Medulla oblongata (tissue), 1 donor: ENCODE results near the gene FGF14.

Experiments used
- DNase-seq: peaks from one replicate; pipeline ENCODE4 v3.0.0-alpha.2; 2015; ENCODE audit errors: extremely low spot score

Gene FGF14

DNA sequence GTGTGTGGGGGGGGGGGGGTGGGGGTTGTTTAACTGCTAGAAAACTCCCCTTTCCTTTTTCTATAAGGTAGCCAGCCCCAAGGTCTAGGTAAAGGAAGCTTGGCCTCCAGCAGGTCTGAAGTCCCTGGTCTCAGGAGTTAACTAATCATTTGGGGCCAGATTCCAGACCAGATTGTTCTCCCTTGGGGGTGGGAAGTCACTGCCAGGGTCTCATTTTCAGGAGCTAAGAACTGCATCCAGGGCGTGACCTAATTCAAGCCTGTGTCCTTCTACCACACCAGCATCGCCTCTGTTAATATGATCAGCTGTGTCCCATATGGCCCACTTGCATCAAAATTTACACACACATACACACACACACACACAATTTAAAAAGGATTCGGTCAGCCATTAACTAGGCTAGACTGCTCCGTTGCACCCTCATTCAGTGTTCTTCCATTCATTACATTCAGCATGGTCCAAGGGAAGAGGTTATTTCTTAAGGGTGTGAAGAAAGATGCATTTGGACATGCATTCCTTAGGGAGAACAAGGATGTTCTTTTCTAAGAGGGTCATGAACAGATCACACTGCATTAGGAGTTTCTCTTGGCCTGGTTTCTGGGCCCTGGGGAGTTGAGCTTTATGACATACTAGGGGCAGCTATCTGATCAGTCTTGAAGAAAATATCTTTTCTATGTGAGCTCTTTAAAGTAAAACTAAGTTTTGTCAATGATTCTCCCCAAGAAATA, 91.0 kb downstream of the FGF14 start:
- DNase-seq: no peak

DNA sequence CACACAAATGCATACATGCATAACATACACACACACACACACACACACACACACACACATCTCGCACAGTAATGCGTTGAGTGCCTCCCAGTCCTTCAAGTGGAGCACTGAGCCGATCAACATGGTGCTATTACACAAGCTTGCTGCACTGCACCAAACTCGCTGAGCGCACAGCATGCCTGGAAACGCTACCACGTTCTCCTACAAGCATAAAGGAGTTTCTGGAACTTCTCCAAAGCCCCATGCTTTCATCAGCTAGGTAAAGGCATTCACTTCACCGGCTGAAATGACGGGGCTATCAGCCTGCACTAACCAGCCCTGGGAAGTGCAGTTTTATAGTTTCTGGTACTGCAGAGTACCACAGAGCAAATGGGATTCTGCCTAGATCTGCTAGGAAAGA, 92.7 kb downstream of the FGF14 start:
- no peak for DNase-seq

DNA sequence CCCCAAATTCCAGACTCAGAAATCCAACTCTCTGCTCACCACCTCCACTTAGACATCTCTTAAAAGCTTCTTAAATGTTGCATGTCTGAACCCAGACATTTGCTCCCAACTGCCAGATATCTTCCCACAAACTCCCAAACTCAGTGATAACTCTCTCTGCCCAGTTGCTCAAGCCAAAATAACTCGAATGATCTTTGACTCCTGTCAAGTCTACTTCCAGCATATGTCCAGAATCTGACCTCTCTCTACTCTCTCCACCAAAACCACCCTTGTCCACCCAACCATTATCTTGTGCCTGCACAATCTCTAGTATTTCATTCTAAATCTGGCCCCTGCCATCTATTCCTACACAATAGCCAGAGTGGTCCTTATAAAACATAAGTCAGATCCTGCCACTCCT, 99.3 kb downstream of the FGF14 start:
- no peak for DNase-seq

DNA sequence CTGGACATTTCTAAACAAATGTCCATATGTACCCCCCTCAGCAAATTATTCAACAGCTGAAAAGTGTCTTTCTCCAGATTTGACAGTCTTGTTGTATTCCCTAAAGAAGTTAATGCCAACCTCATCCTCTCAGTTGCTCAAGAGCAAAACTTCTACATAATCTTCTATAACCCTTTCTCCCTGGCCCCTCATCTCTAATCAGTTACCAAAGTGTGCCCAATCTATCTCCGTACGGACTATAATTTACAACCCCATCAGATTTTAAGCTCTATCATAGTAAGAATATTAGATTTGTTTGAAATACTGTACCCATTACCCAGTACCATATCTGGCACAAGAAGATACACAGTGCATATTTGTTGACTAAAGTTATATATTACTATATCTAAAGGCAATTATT, 101.5 kb downstream of the FGF14 start:
- DNase-seq: no peak

DNA sequence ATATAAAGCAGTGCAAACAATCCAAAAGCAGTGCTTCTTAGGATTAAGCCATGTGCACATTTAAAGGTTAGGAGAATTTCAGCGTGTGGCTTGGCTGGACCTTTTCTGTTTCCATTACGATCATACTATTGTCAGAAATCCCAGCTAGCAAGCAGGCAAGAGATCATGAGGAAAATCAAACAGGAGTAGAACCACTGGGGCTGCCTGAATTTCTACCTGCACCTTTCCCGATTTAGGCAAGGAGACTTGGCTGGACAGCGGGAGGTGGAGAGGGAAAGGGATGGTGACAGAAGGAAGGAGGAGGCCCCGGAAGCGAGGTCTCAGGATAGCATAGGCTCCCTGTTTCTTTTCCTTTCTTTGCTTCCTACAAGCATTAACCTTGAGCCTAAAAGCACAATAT, 102.5 kb downstream of the FGF14 start:
- DNase-seq: no peak

DNA sequence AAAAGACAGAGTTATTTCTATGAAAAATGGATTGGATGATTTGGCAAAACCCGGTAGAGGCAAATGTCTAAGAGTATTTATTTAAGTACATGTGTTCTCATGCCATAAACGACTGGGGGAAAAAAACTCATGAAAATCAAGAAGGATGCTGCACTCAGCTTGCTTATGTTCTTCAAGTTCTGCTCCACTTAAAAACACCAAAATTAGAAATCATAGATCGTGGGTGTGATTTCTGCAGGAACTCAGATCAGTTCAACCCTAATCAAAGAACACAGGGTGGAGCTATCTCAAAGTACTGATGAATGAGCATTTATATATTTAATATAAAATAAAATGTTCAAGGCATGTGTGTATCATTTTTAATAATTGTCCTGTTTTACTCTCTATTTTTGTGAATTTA, 103.8 kb downstream of the FGF14 start:
- no peak for DNase-seq

DNA sequence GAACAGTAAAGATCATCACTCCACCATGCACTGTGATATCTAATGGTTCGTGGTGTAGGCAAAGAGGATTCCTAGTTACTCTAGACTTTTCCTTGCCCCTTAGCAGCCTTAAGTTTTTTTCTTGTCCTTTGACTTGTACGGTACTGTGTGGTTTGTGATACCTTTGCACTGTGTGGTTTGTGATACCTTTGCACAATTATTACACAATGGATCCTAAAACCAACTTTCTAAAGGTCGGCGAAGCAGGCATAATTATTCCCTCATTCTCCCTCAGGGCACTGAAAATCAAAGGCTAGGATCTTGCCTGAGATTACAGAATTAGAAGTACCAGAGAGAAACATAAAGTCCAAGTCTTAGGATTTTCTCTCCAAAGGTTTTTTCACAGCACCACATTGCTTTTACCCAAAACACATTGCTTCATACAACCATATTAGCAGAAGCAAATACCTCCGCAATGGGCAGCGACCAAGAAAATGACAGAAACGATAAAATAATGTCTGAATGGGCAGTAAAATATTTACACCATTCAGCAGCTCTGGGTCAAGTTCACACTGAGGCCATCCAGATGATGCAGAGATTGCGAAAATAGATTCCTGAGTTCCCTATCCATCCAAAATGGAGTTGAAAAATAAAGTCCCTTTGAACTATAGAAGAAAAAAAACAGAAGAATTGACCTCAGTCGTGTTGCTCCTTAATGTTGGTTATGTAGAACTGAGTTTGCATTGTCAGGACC, 106.4 kb downstream of the FGF14 start:
- no peak for DNase-seq

DNA sequence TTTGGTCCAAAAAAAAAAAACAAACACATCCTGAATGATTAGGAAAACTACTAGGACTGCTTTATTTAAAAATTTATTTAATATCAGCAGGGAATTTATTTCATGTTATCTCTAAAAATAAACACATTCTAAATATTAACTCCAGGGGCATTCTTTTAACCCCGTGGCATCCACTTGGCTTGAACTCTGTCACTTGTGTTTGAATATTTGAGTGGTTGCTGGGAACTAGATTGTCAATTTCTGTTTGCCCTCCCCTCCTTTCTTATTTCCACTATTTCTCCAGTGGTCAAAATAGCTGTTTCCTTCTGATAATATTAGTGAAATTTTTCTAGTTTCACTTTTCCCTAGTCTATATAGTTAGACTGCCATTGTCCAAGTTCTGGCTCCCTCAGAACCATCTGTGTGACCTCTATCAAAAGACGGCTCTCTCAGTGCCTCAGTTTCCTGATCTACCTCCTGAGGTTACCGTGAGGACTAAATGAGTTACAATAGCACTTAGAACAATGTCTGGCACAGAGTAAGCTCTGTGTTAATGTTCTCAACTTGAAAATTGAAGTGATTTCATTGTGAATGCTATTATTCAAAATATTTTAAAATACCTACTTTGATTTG, 107.3 kb downstream of the FGF14 start:
- DNase-seq: no peak

DNA sequence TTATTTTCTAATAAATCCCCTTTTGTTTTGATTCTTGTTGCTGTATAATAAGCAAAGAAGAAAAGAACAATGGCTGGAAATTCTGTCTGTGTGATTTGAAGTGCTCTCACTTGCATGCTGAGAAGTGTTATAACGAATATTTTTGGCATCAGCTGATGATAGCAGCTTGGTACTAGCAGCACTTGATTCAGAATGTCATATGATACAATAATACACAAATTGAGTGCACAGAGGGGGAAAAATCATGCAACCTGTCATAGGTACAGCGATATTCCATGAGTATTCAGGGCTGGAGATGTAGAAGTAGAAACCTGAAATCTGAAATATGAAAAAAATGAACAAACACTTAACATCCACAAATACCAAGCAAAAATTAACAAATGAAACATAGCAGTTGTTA, 108.1 kb downstream of the FGF14 start:
- DNase-seq: no peak

DNA sequence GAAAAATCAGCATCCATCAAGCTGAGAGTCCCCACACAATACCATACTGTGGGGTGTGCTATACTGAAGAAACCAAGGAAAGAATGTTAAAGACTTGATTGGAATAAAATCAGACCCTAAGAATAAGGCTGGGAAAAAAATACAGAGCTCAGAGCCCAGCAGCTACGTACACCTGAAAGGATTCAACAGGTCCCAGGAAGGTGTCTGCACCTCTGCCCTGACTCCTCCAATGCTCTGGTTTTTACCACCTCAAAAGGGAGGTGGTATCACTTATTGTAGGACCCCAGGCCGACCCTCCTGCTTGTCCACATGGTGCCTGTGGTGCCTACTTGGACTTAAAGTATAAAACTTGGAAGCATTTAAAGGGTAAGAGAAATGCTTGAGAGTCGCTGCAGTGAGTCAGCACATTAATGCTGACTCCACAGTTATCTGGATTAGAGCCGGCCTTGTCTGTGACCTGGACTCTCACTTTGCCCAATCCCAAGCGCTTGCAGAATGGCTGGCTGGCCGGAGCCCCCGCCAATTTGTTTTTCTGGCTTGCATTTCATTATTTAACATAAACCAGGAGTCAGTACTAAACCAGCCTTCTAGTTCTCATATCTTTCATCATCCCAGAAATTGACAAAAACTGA, 110.1 kb downstream of the FGF14 start:
- no peak for DNase-seq

DNA sequence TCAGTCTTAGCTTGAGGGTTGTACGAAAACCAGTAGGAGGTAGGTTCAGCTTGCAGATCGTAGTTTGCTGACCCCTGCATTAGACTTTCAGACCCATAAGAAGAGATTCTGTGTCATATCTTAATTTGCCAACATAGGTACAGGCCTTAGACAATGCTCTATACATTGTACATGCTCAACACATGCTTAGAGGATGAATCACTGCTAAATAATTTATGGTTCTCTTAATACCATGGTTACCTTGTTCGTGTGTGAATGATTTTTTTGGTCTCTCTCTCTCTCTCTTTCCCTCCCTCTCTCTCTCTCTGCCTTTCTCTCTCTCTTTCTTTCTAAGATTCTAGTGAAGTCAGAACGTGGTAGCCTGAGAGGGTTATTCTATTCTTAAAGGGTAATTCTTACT, 112.2 kb downstream of the FGF14 start:
- no peak for DNase-seq

DNA sequence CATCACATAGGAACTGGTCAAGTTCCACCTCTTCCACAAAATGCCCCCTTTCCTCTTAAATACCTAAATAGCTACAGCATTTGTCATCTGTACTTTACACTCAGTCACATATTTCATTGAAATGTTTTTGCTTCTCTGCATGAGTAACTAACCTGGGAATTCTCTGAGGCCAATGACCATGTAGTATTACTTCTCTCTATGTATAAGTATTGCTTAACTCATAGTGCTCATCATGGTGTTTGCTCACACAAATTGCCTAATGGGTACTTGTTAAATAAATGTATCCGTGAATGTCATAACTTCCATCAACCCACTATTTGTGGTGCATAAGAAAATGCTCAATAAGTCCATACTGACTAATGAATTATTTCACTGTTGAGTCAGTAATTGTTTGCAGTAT, 115.5 kb downstream of the FGF14 start:
- DNase-seq: no peak

DNA sequence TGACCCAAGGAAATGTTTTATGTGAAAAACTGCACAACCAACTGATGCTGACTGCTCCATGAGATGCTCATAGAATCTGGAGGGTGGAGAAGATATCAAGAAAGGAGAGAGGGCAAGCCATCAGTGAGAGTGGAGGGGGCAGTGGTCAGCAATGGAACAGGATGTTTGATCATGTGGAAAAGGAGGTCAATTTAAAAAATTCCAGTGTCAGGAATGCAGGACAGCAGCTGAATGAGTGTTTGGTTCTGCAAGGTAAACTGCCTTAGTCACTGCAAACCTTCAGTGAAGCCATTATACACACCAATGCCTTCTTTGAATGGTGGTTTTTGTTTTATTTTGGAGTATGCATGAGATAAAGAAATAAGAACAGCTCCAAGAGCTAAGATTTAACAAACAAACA, 121.5 kb downstream of the FGF14 start:
- no peak for DNase-seq

DNA sequence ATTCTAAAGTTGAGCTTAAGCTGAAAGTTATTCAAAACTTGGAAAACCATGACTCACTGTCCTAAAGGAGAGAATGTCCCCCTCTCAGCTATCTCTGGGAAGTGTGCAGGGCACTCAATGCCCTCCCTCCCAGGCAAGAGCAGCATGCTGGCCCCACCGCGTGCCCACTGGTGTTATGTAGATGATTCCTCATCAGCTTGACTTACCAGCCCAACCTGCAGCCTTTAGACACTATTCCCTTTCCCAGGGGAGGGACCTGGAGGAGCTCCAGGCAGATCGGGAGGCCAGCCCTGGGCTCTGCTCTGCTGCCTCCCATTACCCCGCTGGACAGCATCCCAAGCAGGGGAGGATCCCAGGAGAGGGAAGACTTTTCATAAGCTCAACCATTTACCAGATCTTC, 124.6 kb downstream of the FGF14 start:
- no peak for DNase-seq

DNA sequence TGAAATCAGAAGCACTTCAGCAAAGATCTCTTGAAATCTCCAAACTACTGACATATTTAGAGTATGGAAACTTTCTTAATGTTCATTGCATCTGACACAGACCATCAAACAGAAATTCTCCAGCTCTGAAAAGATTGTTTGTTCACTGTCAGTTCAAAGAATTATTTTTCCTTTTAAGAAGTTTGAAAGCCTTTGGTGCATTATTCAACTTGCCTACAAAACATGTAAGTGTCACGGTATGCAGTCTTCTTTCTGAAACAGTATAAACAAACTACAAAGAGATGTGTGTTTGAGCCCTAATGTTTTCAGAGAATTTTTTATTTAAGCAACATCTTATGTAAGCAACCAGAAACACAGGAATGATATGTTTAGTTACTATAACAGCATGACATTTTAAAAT, 125.4 kb downstream of the FGF14 start:
- DNase-seq: no peak

DNA sequence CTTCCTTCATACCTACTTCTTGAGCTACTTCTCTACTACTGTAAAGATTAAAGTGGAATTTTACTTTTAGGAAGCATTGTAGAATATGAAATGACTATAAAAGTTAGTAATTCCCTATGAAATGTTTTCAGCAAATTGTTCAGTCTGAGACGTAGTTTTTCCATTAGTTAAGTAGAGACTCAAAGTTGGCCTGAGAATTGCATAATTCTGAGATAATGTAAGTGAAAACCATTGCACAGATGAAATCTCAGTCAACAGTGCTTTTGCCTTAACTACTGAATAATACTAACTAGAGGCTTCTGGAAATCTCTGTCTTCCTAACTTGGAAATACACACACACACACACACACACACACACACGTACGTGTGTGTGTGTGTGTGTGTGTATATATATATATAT, 125.9 kb downstream of the FGF14 start:
- no peak for DNase-seq

DNA sequence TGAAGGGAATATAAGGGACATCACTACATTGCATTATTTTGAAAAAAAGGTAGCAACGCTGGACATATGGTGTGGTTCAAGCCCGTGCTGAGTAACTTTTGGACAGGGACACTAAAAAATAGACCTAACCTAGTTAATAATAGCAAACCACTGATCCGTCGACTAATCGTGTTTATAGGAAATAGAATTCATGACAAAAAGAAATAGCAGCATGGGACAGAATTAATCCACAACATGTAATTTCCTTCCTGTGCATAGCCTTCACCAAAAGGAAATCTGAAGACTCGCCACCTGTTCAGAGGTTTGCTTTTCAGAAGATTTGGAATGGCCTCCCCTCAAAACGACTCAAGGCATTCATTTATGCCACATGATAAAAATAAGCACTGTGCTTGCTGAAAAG, 128.7 kb downstream of the FGF14 start:
- no peak for DNase-seq

DNA sequence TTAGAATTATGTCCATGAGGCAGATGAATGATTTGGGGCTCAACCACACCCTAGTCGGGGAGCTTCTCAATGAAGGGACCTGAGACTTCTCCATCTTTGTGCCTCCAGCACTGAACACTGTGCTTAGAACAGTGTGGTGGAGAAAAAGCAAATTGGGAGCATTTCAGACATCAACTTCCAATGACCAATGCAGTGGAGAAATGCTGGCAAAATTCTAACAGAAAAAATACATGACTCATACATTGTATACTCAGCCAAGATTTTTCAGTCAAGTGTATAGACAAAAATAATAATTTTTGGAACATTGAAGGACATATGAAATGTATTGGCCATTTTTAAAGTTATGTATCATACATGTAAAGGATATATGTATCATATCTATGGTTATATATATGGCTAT, 134.7 kb downstream of the FGF14 start:
- DNase-seq: no peak

DNA sequence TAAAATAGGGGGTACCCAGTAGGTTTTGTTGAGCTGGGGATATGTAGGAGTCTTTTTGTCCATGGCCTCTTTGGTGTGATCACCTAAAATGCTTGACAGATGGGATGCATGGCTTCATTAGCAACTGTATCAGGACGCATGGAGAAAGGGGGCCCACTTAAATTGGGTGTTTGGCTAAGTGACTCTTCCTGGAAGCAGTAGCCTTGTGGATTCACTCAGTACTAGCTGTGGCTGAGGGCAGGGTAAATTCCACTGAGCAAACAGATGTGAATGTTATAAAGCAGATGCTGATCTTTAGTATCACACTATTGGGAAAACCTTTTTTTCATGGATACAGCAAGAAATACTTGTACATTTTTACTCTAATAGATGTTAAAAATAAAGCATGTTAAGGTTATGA, 140.0 kb downstream of the FGF14 start:
- no peak for DNase-seq

DNA sequence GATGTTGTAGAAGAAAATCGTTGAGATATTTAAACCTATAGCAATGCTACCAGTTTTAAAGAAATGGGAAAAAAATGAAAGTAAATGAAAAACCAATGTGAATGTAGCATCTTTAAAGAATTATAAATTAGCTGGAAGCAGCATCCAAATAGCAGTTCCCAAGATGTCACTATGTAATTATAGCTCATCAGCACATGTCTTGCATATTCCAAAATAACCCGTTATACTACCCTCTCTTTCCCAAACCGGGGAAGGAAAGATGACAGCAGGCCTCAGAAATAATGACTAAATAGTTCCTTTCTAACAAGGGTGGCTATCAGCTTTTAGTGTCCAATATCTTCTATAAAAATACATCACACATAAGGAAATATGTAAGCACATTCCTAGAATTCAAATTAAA, 140.5 kb downstream of the FGF14 start:
- DNase-seq: no peak

DNA sequence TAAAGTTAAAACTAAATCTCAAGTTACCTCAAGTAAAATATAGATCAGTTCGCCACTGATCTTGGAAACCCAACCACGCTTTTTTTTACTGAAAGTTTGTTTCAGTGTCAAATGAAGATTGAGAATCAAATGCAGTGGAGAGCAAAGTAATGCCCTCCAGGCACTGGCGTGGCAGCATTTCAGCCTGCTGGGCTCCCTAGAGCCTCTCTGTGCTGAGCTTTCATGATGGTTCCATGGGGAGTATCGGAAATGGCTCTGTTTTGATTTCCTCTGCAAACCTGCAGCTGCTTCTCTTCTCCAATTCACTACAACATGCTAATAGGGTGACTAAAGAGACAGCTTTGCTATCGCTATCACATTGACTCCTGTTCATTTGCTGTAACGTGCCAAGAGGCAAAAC, 141.6 kb downstream of the FGF14 start:
- DNase-seq: no peak

DNA sequence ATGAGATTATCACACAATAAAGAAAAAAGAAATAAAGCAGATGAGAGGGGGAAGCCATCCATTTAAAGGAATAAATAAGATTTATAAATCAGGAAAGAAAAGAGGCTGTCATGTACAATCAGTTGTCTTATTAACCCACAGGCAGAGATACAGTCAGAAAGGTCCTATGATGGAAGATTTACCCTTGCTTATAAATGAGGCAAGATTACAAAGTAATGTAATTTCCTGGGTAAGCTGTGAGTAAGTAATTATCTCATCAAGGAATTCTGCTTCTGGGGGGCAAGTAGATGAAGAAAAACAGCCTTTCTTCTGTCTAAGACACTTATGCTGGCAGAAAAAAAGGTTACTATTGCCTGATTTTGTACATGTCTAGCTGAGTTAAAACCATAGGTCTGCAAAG, 146.4 kb downstream of the FGF14 start:
- DNase-seq: no peak

DNA sequence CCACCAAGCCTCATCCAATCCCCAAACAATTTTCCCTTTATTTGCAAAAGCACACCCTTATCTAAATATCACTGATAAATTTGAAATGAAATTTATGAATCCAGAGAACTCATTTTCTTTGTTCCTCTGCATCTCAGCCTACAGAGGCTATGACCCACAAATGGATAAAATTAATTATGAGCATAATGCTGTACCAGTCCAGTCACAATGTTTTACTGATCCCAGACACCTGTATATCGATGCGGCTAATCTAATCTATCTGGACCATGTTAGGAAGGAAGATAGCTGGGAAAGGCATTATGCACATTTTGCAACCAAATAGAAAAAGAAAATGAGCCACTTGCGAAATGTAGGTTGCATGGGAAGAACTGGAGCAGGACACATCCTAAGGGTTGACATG, 150.0 kb downstream of the FGF14 start:
- DNase-seq: no peak
